Natural killer cell (primary cell): Measurements from ENCODE around the gene CMTM2. TPM values are rescaled to one million over a fixed set of nuclear protein-coding genes. Genes with fewer than 3 reads are reported as not detected.
"Not testable (repeated sequence)": the region's sequence is repeated elsewhere in the genome, so short reads cannot be mapped to it uniquely, and the experiment has no call there.

Experiments
- ATAC-seq, 3 donors: fragments of 150-1000 bp in 2 of 3; fragments of 200-7000 bp in 1 of 3; cut with Tn5 transposase; 1 replicate in 1 of 3; 2 replicates in 2 of 3; pipeline ENCODE4 v1.10.0; 2021; ENCODE audit warnings: mild to moderate bottlenecking in 2 of 3, moderate library complexity in 2 of 3
- DNase-seq, 2 donors: peaks; one replicate each; pipeline versions ENCODE4 v3.0.0 to v3.0.0-alpha.2; 2013 to 2021; ENCODE audit warnings: mixed read lengths in 1 of 2
- H3K27ac ChIP-seq: one replicate; pipeline ENCODE4 v1.5.1; 2013; ENCODE audit warnings: mild to moderate bottlenecking, low read length
- H3K27me3 ChIP-seq: one replicate; pipeline ENCODE4 v1.6.1; 2013; ENCODE audit warnings: low read length; ENCODE audit not compliant: control insufficient read depth, insufficient read depth
- H3K36me3 ChIP-seq: one replicate; pipeline ENCODE4 v1.6.1; 2013; ENCODE audit warnings: low read length; ENCODE audit not compliant: control insufficient read depth, insufficient read depth
- H3K4me1 ChIP-seq: one replicate; pipeline ENCODE4 v1.6.1; 2013; ENCODE audit warnings: low read length; ENCODE audit not compliant: control insufficient read depth, insufficient read depth
- H3K4me3 ChIP-seq: one replicate; pipeline ENCODE4 v1.5.1; 2013; ENCODE audit warnings: low read length
- H3K9me3 ChIP-seq: one replicate; pipeline ENCODE4 v1.6.1; 2013; ENCODE audit warnings: low read length; ENCODE audit not compliant: control insufficient read depth, insufficient read depth
- H3K27ac Mint-ChIP-seq, 2 donors: one replicate each; pipeline ENCODE4 v1.8.0; 2022; ENCODE audit warnings: mild to moderate bottlenecking in 2 of 2, mixed read lengths in 2 of 2, moderate library complexity in 1 of 2
- H3K27me3 Mint-ChIP-seq, 2 donors: one replicate each; pipeline ENCODE4 v1.8.0; 2022; ENCODE audit warnings: low read depth in 2 of 2, mixed read lengths in 2 of 2
- H3K36me3 Mint-ChIP-seq: one replicate; pipeline ENCODE4 v1.8.0; 2022; ENCODE audit warnings: mixed read lengths
- H3K4me1 Mint-ChIP-seq, 2 donors: one replicate each; pipeline ENCODE4 v1.8.0; 2022; ENCODE audit warnings: mixed read lengths in 2 of 2
- H3K4me3 Mint-ChIP-seq: one replicate; pipeline ENCODE4 v1.8.0; 2022; ENCODE audit warnings: mild to moderate bottlenecking, moderate library complexity, mixed read lengths
- H3K9me3 Mint-ChIP-seq, 2 donors: one replicate each; pipeline ENCODE4 v1.8.0; 2022; ENCODE audit warnings: mixed read lengths in 2 of 2
- WGBS: methylation state at CpG from one replicate; pipeline ENCODE4 v1.1.7; 2013; ENCODE audit warnings: missing lambda C conversion rate; ENCODE audit not compliant: insufficient coverage; 5-methylcytosine and 5-hydroxymethylcytosine counted together
- intact Hi-C: fragments of 100-400 bp; cut with micrococcal nuclease; formaldehyde crosslinking; loops from one replicate; pipeline ENCODE4 v1.14.2; 2022
- total RNA-seq, 4 donors: library from RNA; stranded (reverse); fragments of 120-200 nt in 1 of 4; gene quantifications; one replicate each; pipeline versions ENCODE4 v1.2.3 to v1.2.4, GENCODE V29; 2013 to 2022
- TF ChIP-seq, protein P1 (sequence below): fragments of 200-600 bp; IDR thresholded peaks from one replicate; pipeline ENCODE4 v1.8.0; 2022; ENCODE audit warnings: antibody characterized with exemption

CMTM2 gene
- total RNA-seq, 3 donors from 2014 or later (not counting 1 experiment from before 2014, with no cell fraction given): 0.61 to 1.6 (median 0.82) TPM

GRCh38 chr16:66592241-66592640, 13.0 kb downstream of the CMTM2 start:
- H3K27ac ChIP-seq: no peak overlapping the region
- H3K36me3 ChIP-seq: no peaks in the 10 kb centered on the region
- TF ChIP-seq, protein P1, sequence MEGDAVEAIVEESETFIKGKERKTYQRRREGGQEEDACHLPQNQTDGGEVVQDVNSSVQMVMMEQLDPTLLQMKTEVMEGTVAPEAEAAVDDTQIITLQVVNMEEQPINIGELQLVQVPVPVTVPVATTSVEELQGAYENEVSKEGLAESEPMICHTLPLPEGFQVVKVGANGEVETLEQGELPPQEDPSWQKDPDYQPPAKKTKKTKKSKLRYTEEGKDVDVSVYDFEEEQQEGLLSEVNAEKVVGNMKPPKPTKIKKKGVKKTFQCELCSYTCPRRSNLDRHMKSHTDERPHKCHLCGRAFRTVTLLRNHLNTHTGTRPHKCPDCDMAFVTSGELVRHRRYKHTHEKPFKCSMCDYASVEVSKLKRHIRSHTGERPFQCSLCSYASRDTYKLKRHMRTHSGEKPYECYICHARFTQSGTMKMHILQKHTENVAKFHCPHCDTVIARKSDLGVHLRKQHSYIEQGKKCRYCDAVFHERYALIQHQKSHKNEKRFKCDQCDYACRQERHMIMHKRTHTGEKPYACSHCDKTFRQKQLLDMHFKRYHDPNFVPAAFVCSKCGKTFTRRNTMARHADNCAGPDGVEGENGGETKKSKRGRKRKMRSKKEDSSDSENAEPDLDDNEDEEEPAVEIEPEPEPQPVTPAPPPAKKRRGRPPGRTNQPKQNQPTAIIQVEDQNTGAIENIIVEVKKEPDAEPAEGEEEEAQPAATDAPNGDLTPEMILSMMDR: no peak
- Mint-ChIP-seq H3K9me3 (no peaks in the 10 kb centered on the region), H3K4me3 (no peak overlapping the region), H3K36me3 (no peaks in the 10 kb centered on the region), H3K4me1 (peaks cover 16 to 17% of the 10 kb centered on the region in 2 donors), H3K27me3 (peaks cover 0 to 2% of the 10 kb centered on the region in 2 donors), H3K27ac (no peak overlapping the region)
- H3K4me3 ChIP-seq: no peak overlapping the region
- DNase-seq: no peak
- intact Hi-C loops: no loop called here
- no peaks in the 10 kb centered on the region for H3K27me3 ChIP-seq
- no peaks in the 10 kb centered on the region for H3K9me3 ChIP-seq
- WGBS: 95% methylated on average over 3 of the region's 3 CpGs
- H3K4me1 ChIP-seq: peaks cover 15% of the 10 kb centered on the region
- ATAC-seq: no peak

DNA sequence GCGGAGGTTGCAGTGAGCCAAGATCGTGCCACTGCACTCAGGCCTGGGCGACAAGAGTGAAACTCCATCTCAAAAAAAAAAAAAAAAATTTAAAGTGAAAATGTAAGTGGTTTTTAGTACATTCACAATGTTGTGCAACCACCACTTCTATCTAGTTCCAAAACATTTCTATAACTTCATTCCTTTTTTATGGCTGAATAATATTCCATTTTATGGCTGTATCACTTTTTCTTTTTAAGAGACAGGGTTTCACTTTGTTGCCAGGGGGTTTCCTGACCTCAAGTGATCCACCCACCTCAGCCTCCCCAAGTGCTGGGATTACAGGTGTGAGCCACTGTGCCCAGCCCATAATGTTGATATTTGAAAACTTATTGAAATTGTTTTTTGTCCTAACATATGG, 13.6 kb downstream of the CMTM2 start:
- Mint-ChIP-seq H3K4me1 (peaks cover 16 to 17% of the 10 kb centered on the region in 2 donors), H3K4me3 (no peak overlapping the region), H3K27me3 (peaks cover 0 to 2% of the 10 kb centered on the region in 2 donors), H3K27ac (no peak overlapping the region), H3K36me3 (no peaks in the 10 kb centered on the region), H3K9me3 (no peaks in the 10 kb centered on the region)
- H3K4me3 ChIP-seq: no peak overlapping the region
- no peaks in the 10 kb centered on the region for H3K27me3 ChIP-seq
- 100% methylated on average over 2 of the region's 3 CpGs for WGBS
- H3K4me1 ChIP-seq: peaks cover 15% of the 10 kb centered on the region
- no peaks in the 10 kb centered on the region for H3K9me3 ChIP-seq
- H3K36me3 ChIP-seq: no peaks in the 10 kb centered on the region
- intact Hi-C loops: no loop called here
- ATAC-seq (no peak), DNase-seq (no peak)
- H3K27ac ChIP-seq: no peak overlapping the region
- TF ChIP-seq, protein P1: no peak

GRCh38 chr16:66594739-66595138, 15.5 kb downstream of the CMTM2 start:
- Histone ChIP-seq H3K4me1 (peaks cover 8% of the 10 kb centered on the region), H3K27ac (no peak overlapping the region), H3K4me3 (no peak overlapping the region), H3K27me3 (no peaks in the 10 kb centered on the region), H3K9me3 (no peaks in the 10 kb centered on the region), H3K36me3 (no peaks in the 10 kb centered on the region)
- DNase-seq (no peak), ATAC-seq (no peak)
- intact Hi-C loops: no loop called here
- TF ChIP-seq, protein P1: no peak
- Mint-ChIP-seq H3K9me3 (no peaks in the 10 kb centered on the region), H3K4me3 (no peak overlapping the region), H3K36me3 (no peaks in the 10 kb centered on the region), H3K27ac (no peak overlapping the region), H3K4me1 (peaks cover 9% of the 10 kb centered on the region in 2 donors), H3K27me3 (no peaks in the 10 kb centered on the region)
- WGBS: 65% methylated on average over 7 of the region's 7 CpGs

- not testable (repeated sequence) for H3K4me3 Mint-ChIP-seq
Observed at GRCh38 chr16:66596559-66596958, 17.3 kb downstream of the CMTM2 start.

More at GRCh38 chr16:66596559-66596958, 17.3 kb downstream of the CMTM2 start:
- DNase-seq, H3K9me3 Mint-ChIP-seq, H3K27me3 Mint-ChIP-seq, intact Hi-C loops, H3K36me3 ChIP-seq, H3K4me1 Mint-ChIP-seq, H3K4me3 ChIP-seq, ATAC-seq, H3K36me3 Mint-ChIP-seq, H3K27me3 ChIP-seq, H3K9me3 ChIP-seq, H3K27ac Mint-ChIP-seq, H3K27ac ChIP-seq, H3K4me1 ChIP-seq: not testable (repeated sequence)
- 97% methylated on average over 4 of the region's 4 CpGs for WGBS
